ENCODE results near the gene ATP6V1F.

The ATP6V1F gene

DNA sequence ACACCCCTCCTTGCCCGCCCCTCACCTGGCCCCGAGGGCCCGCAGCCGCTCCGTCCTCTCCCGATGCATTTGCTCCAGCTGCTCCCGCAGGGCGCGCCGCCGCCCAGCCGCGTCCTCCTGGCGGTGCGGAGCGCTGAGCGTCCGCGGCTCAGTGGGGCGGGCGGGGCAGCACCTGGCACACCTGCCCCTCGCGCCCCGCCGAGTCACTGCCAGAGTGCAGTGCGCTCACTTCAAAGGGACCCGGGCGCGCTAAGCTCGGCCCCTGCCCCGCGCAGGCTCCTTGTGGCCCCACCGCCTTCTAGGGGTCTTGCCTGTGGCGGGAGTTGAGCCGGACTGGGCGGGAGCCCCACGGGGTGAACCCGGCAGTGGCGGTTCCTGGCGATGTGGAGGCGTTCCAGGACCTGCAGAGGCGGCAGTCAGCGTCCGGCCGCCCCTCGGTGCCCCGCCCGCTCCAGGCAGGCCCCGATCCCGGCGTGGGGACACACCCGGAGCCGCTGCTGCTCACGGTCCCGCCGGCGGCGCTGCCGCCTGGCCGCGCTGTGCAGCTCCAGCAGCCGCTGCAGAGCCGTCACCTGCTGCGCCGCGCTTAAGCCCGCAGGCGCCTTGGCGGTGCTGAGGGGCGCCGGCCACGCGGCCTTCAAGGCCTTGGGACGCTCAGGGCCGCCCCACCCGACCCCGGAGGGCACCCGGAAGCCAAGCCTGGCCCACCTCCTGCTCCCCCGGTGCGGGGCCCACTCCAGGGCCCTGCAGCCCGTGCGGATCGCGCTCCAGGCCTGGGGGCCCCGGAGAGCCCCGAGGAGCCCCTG, 6.7 kb downstream of the ATP6V1F start:
- DNase-seq: peak; percentile 38

DNA sequence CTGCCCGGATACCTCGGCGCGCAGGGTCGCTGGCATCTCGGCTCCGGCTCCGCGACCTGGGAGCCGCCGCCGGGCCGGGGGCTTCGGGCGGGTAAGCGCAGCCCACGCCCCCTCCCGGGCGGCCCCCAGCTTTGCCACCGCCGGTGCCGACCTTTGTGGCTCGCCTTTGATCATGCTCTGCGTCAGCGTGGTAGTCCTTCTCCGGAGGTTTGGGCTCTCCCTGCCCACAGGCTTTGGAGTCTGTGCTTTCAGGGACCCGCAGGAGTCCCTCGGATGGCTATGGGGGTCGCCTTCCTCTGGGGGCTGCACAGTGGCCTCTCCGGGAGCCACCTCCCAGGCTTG, 7.3 kb downstream of the ATP6V1F start:
- DNase-seq: peak; percentile 9

DNA sequence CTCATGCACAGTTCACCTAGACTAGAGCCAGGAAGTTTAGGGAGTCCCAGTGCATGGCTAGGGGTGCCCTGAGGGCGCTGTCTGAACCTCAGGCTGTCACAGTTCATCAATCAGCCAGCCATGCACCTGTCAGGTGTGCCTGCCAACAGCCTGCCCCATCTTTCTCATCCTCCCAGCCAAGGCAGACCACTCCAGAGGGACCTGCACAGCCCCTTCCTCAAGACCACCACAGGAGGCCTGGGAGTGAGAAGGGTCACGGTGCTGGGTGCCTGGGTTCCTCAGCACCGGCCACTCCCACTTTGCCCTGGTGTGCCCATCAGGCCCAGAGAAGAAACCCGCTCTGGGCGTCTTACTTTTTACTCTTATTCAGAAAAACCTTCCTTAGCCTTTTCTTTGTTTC, 8.4 kb downstream of the ATP6V1F start:
- no peak for DNase-seq

DNA sequence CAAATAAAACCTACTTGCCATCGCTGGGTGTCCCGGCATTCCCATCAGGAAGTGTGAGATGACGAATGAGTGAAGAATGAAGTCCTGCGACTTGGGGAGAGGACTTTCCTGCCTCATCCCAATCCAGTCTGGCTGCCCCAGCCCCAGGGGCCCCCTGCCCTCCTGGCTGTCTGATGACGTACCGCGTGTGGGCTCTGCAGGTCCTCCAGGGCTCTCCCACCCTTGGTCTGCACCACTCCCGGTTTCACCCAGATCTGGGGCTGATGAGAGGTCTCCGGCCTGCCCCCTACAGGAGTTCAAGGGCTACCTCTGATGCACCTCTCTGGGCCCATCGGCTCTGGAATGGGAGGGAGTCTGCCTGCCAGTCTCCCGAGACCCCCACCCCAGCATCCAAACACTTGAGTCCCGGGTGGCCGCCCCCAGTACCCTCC, 9.8 kb downstream of the ATP6V1F start:
- DNase-seq: no peak

DNA sequence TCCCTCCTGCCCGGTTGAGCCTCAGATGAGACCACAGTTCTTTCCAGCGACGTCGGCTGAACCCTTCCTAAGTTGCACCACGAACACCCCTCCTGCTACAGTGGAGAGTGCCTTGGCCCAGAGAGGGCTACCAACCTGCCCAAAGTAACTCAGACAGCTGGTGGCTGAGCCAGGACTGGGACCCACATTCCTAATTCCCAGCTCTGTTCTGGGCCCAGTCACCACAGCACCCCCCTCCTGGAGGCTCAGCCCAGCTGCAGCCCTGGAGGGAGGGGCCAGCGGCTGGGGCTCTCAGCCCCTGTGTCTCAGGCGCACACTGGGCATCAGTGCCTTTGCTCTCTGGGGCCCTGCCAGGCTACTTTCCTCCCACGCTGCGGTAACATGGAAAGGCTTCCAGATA, 10.6 kb downstream of the ATP6V1F start:
- no peak for DNase-seq

DNA sequence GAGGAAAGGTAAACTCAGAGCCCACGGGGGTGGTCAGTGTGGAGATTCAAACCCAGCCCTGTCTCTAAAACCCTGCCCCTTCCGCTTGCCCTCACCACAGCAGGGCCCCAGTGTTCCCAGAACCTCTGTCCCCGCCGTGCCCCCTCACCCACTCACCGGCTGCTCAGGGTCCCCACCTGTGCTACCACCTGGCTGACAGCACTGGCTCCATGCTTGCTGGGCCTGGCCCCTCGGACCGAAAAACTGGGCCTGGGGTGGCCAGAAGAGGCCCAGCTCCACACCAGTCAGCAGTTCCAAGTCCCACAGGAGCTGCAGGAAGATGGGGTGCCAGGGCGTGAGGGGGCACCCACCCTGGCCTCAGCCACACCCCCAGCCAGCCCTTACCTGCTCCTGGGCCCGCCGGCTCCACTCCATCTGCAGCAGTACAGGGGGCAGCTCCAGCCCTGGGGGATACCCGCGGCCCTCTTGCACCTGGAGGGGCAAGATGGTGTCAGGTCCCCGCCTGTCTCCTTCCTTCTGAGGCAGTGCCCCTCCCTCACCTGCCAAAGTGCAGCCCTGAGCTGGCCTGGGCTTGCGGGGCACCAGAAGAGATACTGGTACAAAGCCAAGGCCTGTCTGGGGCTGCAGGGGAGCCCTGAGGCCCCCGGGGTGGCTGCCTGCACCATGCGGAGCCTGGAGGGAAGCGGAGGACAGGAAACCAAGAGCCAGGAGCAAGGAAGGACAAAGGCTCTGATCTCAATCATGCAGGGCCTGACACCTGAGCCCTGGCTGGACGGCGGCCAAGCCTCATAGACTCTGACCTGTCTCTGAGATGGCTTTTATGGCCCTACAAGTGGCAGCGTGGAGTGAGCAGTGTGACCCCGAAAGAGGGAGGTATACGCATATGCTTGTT, 11.7 kb downstream of the ATP6V1F start:
- DNase-seq: no peak

DNA sequence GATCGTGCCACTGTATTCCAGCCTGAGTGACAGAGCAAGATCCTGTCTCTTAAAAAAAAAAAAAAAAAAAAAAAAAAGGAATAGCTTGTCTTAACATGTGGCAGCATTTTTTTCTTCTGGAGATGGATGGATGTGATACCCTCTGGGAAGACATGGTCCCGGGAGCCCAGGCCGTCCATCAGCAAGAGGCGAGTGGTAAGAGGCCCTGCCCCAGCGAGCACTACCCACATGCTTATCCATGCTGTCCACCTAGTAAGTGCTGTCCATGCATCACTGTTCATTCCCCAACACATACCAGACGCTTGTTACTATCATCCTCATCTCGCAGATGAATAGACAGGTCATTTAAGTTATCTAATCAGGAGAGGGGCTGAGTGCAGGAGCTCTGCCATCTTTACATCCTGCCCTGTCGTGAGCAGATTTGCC, 12.9 kb downstream of the ATP6V1F start:
- no peak for DNase-seq

DNA sequence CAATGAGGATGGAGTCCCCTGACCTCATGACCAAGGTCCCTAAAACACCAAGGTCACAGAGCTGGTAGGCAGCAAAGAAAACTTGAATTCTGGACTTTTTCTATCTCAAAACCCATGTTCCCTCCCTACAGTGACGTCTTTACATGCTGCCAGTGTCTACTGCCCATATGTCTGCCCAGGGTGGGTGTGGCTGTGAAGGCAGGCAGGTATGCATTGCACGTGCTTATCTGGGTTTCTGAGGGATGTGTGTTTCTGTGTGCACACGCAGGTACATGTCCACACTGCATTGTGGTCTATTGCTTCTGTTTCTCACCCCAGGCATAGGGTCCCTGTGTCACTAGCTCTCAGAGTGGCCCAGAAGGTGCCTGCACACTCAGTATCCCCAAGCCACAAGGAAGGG, 13.5 kb downstream of the ATP6V1F start:
- no peak for DNase-seq

DNA sequence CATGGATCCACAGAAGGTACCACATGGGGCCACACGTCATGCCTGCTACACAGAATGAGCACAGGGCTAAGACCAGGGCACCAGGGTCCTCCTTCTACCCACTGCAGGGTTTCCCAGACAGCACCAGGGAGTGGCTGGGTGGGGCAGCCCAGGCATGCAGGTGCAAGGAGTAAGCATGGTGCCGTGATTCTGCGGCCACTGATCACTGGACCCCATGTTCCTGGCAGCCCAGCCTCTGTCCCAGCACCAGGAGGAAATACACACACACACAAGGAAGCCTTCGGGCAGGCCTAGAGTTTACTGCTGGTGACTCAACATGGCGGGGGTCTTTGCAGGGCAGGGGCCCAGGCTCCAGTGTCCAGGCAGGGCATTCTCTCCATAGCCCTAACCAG, 13.9 kb downstream of the ATP6V1F start:
- DNase-seq: no peak

DNA sequence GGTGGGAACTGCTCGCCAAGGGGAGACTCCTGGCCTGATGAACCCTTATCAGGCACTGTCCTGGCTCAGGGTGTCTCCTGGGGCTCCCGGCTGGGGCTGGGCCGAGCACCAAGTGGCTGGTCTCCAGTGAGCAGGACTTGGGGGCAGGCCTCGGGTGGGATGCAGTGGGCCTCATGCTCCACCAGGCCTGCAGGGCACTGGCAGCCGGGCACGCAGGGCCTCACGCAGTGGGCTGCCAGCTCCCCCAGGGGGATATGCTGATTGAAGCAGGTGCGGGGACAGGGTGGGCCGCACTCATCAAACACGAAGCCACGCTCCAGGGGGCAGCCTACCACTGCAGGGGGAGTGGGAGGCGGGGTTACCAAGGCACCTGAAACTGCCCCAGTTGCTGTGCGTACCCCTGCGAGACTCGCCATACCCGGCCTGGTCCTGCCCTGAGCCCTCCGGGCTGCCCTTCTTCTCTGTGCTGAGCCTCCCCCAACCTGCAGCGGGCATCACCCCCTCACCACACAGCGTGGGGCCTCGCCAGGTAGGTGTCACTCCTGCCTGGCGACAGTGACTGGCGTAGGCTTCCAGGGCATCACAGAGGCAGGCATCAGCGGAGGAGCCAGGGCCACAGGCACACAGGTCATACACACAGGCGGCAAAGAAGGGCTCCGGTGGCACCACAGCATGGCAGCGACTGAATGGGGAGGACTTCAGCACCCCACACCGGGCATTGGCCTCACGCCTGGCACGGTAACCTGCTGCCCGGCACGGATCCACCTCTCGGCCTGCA, 14.5 kb downstream of the ATP6V1F start:
- DNase-seq: no peak

DNA sequence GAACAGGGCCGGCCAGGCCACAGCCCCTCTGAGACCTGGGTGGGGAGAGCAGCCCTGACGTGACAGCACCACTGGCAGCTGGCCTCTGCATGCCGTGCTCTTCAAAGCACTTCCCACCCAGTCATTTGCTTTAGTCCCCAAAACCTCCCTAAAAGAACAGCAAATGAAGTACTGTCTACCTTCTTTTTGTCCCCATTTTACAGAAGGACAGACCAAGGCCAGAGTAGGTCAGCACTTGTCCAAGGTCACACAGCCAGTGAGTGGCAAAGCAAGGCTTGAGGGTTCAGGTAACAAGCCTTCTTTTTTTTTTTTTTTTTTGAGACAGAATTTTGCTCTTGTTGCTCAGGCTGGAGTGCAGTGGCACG, 15.1 kb downstream of the ATP6V1F start:
- no peak for DNase-seq

DNA sequence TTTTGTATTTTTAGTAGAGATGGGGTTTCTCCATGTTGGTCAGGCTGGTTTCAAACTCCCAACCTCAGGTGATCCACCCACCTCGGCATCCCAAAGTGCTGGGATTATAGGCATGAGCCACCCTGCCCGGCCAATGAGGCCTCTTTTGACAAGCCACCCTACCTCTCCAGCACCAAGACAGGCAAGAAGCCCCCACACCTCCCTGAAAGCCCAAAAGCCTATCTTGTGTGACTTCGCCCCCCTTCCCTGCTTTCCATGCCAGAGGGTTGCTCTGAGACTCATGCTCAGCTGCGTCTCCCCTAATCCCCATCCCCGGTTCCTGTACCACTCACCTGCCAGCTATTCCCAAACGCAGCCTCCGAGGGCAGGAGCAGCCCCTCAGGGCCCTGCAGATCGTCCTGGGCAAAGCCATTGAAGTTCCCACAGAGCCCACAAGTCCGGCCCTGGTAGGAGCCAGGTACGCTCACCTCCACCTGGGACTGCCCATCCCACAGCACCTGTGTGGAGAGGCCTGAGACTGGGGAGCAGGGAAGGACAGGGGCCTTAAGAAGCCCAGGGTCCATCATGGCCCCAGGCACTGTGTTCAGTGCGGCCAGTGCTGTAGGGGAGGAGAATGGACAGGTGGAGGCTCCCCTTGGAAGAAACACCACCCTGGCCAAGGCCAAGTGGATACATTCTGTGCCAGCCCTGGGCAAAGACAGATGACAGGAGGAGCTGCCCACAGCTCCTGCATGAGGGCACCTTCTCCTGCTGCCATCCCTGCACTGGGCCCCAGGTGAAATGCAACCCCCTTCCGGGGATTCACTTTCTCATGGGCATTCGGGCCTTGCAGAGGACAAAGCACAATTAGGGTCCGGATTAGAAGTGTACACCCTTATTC, 15.8 kb downstream of the ATP6V1F start:
- no peak for DNase-seq

DNA sequence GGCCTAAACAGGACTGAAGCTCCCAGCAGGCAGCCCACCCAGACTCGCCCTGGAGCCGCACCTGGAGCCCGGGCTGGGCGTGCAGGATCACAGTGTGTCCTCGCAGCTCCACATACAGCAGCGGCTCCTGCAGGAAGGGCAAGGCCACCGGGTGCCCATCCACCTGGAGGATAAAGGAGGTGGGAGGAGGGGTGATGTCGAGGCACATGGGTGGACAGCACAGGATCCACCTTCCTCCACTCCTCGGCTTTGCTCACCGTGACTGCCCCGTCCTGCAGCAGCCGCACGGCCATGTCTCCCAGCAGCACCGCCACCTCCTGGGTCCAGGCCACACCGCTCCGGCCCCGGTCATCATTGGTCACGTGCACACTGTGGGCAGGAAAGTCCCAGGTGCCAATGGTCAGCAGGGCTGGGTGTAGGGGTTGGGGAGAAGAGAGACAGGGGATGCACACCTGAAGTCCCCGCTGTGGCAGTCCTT, 16.8 kb downstream of the ATP6V1F start:
- DNase-seq: no peak

DNA sequence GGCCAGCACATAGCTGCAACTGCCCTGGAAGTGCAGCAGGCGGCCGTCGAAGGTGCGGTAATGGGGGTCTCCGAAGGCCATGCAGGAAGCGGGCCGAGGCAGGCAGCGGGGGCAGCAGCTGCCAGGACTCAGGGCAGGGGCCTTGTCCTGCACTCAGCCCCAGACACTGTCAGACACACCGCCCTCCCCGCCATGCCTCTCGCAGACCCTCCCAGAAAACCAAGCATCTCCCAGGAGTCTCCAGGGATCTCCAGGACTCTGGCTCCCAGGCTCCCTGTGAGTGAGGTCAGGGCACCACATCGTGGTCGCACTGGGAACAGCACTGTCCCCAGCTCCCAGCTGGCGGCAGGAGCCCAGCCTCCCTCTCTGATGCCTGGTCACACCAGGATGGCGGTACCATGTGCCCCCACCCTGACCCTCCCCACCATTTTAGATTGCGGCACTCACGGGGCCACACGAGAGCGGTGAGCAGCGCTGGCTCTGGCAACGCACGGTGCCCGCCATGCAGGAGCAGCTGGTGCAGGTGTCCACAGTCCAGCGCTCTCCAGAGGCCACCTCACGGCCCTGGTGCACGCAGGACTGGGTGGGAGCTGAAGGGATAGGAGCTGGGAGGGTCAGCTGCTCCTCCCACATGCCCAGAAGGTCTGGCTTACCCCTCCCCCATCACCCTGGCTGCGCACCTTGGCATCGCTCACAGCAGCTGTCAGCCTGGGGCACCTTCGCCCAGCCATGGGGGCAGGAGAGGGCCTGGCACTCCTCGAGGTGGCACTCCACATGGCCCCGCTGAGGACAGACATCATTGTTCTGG, 17.5 kb downstream of the ATP6V1F start:
- DNase-seq: no peak

DNA sequence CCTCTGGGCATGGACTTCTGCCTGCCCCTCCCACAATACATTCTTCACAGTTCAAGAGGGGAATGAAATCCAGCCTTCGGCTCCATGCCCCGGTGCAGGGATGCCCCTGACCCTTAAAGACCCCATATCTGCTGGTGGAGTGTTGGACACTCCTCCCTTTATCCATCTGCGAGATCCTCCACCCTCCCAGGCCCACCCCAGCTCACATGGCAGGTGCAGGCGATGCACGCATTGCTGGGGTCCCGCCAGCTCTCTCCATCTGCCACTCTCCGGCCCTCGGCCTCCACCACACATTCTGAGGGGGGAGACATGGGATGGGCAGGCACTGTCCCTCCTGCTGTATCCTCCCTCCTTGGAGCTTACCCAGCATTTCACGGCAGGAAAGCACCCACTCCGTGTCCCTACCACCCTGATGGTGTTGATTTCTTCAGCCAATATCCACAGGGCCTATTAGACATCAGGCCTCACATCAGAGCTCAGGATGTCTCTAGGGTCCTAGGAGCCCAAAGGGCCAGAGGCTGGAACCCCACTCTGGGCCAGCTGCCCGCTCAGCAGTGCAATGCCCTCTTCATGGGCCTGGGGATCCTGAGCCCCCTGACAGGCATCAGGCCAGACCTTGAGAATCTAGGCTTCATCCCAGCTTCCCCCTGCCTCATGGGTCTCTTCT, 18.3 kb downstream of the ATP6V1F start:
- no peak for DNase-seq

DNA sequence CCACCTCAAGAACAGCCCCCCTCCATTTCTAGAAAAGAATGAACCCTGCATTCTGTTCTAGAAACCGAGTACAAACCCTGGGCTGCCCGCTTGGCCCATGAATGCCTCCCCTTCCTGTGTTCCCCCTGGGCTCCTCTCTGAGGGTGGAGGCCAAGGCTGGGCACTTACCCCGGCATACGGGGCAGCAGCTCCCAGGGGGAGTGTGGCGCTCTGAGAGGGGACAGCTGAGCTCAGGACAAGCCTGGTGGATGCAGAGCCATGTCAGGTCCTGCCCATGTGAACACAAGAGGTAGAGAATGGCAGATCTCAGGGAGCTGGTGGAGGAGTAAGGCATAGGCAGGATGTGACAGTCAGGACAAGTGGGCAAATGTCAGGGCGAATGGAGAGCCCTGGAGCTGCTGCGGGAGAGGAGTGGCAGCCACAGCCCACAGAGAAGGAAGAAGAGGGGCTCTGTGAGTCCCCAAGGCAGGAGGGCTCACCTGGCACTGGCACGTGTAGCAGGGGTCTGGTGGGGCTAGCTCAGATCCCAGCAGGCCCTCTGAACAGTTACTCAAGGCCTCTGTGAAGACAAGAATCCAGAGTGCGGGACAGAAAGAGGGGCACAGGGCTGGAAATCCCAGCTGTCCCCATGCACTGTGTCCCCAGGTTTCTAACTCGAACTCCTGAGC, 18.9 kb downstream of the ATP6V1F start:
- no peak for DNase-seq

DNA sequence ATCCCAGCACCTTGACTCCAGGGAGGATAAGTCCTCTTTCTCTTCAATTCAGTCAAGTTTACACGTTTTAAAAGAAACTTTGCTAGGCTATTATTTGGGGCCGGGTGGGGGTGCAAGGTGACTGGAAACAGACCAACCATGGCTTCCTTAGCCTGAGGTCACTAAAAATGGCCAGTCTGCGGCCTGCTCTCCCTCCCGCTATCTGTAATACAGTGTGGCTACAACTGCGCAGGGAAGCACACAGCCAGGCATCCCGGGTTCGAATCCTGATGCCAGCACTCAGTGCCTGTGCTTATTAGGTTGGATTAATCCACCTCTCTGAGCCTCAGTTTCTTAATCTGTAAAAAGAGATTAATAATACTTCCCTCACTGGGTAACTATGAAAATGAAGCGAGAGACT, 19.5 kb downstream of the ATP6V1F start:
- no peak for DNase-seq

DNA sequence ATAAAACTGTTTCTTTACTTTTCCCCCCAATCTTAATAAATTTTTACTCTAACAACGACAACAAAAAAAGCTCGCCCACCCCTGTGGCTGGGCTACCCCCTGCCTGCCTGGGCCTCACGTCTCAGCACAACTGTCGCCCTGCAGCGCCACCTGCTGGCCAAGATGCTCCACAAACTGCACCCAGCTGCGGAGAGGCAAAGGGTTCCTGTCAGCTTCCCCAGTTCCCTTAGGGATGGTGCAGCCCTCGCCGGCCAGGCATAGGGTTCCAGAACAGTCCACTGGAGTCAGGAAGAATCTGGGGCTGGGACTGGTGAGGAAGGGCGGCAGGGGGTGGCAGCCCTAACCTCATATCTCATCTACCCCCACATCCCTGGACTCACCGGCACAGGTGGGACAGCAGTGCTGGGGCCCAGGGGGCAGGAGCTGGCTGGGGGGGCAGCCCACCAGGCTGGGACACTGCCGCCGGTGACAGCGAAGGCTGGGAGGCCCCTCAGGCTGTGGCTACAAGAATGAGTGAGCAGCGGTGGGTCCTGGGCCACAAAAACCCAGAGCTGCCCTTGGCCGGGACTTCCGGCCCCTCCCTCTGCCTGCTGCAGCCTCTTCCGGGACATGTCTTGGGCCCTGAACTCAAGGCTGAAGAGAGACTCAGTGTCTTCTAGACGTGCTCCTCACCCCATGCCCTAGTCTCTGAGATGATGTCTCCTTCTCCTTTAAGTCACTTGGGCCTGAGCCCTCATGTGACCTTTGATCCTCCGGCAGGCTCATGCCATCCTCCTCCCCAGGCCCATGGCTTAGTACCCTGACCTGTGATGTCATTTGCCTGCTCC, 21.2 kb downstream of the ATP6V1F start:
- DNase-seq: peak; percentile 85

Measured in CD4-positive, alpha-beta T cell treated with Interleukin-17A for 1 hour (primary cell).